ENCODE results near the gene KIF2C. TPM values are rescaled to one million over a fixed set of nuclear protein-coding genes. Genes with fewer than 3 reads are reported as not detected.

KIF2C gene
- total RNA-seq, 1 donor from 2014 or later = 12.9 TPM

- H3K27me3 Mint-ChIP-seq (ENCODE audit: unreplicated experiment) = no peaks in the 10 kb centered on the region
- H3K4me1 Mint-ChIP-seq (ENCODE audit: unreplicated experiment) = peaks cover 3% of the 10 kb centered on the region
- H3K36me3 Mint-ChIP-seq (ENCODE audit: low read depth, unreplicated experiment) = peaks cover 2% of the 10 kb centered on the region
- no peak for TF ChIP-seq CTCF (IDR thresholded peaks at IDR 0.05; ENCODE audit: unreplicated experiment)
- H3K4me3 Mint-ChIP-seq (ENCODE audit: unreplicated experiment) = no peak overlapping the region
- no peak for DNase-seq (ENCODE audit: low spot score)
- no peak overlapping the region for H3K27ac Mint-ChIP-seq (ENCODE audit: unreplicated experiment)
- H3K9me3 Mint-ChIP-seq (ENCODE audit: unreplicated experiment) = no peaks in the 10 kb centered on the region
These were observed 39.1 kb upstream of the KIF2C start for GRCh38 chr1:44700573-44700972.

- no peak for TF ChIP-seq CTCF (IDR thresholded peaks at IDR 0.05; ENCODE audit: unreplicated experiment)
- Mint-ChIP-seq H3K27me3 (ENCODE audit: unreplicated experiment) (peaks cover 3% of the 10 kb centered on the region), H3K27ac (ENCODE audit: unreplicated experiment) (no peak overlapping the region), H3K36me3 (ENCODE audit: low read depth, unreplicated experiment) (peaks cover 2% of the 10 kb centered on the region), H3K4me3 (ENCODE audit: unreplicated experiment) (no peak overlapping the region), H3K4me1 (ENCODE audit: unreplicated experiment) (no peaks in the 10 kb centered on the region), H3K9me3 (ENCODE audit: unreplicated experiment) (no peaks in the 10 kb centered on the region)
- DNase-seq (ENCODE audit: low spot score) = no peak
These were observed 38.5 kb upstream of the KIF2C start for GRCh38 chr1:44701141-44701573.

DNA sequence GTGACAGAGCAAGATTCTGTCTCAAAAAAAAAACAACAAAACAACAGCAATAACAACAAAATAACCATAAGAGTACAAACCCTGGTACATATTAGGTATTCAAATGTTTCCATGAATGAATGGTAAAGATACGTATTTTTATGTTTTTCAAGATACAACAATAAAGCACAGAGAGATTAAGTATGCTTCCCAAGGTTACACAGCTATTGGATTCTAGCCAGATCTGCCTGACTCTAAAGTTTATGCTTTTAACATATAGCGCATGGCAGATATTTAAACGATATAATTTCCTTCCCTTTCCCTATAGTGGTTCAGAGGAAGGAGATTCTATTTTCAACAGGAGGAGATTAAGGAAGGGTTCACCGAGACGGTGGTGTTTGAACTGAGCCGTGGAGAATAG, 34.2 kb upstream of the KIF2C start:
- DNase-seq (ENCODE audit: low spot score) = no peak
- peak overlapping the region; percentile 19 for H3K27ac Mint-ChIP-seq (ENCODE audit: unreplicated experiment)
- H3K4me1 Mint-ChIP-seq (ENCODE audit: unreplicated experiment) = peaks cover 3% of the 10 kb centered on the region
- H3K36me3 Mint-ChIP-seq (ENCODE audit: low read depth, unreplicated experiment) = peaks cover 7% of the 10 kb centered on the region
- TF ChIP-seq CTCF (IDR thresholded peaks at IDR 0.05; ENCODE audit: unreplicated experiment) = no peak
- no peak overlapping the region for H3K4me3 Mint-ChIP-seq (ENCODE audit: unreplicated experiment)
- no peaks in the 10 kb centered on the region for H3K9me3 Mint-ChIP-seq (ENCODE audit: unreplicated experiment)
- peaks cover 4% of the 10 kb centered on the region for H3K27me3 Mint-ChIP-seq (ENCODE audit: unreplicated experiment)

GRCh38 chr1:44705938-44706337, 33.7 kb upstream of the KIF2C start:
- peak overlapping the region; percentile 19 for H3K27ac Mint-ChIP-seq (ENCODE audit: unreplicated experiment)
- TF ChIP-seq CTCF (IDR thresholded peaks at IDR 0.05; ENCODE audit: unreplicated experiment) = no peak

DNA sequence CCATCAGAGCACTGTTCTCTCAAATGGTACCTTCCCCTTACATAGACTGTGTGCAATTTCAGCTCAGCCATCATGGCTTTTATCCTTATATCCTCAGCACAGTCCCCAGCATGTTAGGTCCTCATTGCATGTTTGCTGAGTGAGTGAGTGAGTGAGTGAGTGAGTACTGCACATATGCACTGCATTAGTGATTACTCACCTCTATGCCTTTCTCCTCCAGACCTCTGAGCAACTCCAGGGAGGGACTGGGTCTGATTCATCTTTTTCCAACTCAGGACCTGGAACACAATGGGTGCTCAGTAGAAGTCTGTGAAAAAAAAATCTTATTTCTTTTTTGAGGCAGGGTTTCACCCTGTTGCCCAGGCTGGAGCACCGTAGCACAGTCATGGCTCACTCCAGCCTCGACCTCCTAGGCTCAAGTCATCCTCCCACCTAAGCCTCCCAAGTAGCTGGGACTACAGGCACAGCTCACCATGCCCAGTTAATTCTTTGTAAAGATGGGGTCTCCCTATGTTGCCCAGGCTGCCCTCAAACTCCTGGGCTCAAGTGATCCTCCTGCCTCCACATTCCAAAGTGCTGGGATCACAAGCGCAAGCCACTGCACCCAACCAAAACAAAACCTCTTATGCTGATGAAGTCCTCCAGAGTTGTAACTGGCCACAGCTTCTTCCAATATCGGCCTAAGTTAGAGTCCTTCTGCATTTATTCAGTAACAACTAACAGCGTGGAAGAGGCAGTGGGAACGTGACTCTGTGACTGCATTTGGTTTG, 32.3 kb upstream of the KIF2C start:
- Mint-ChIP-seq H3K9me3 (ENCODE audit: unreplicated experiment) (no peaks in the 10 kb centered on the region), H3K4me3 (ENCODE audit: unreplicated experiment) (no peak overlapping the region), H3K27ac (ENCODE audit: unreplicated experiment) (no peak overlapping the region), H3K36me3 (ENCODE audit: low read depth, unreplicated experiment) (peaks cover 7% of the 10 kb centered on the region), H3K27me3 (ENCODE audit: unreplicated experiment) (peaks cover 4% of the 10 kb centered on the region), H3K4me1 (ENCODE audit: unreplicated experiment) (peaks cover 3% of the 10 kb centered on the region)
- no peak for TF ChIP-seq CTCF (IDR thresholded peaks at IDR 0.05; ENCODE audit: unreplicated experiment)
- DNase-seq (ENCODE audit: low spot score) = no peak

More at GRCh38 chr1:44705938-44706337, 33.7 kb upstream of the KIF2C start:
- Mint-ChIP-seq H3K4me1 (ENCODE audit: unreplicated experiment) (peaks cover 3% of the 10 kb centered on the region), H3K4me3 (ENCODE audit: unreplicated experiment) (no peak overlapping the region), H3K27me3 (ENCODE audit: unreplicated experiment) (peaks cover 4% of the 10 kb centered on the region), H3K36me3 (ENCODE audit: low read depth, unreplicated experiment) (peaks cover 7% of the 10 kb centered on the region), H3K9me3 (ENCODE audit: unreplicated experiment) (no peaks in the 10 kb centered on the region)
- DNase-seq (ENCODE audit: low spot score) = no peak

Measured in endothelial cell (in vitro differentiated cells).